SKM-1 treated with dmso at 0.1 percent for 144 hours (cell line): ENCODE measurements around the gene ZDHHC14.
"Not testable (repeated sequence)": the region's sequence is repeated elsewhere in the genome, so short reads cannot be mapped to it uniquely, and the experiment has no call there.

ENCODE experiments used
- DNase-seq: peaks from one replicate; lab custom pipeline; 2025; ENCODE audit not compliant: unreplicated experiment; lab: John Stamatoyannopoulos, UW

The ZDHHC14 gene

DNA sequence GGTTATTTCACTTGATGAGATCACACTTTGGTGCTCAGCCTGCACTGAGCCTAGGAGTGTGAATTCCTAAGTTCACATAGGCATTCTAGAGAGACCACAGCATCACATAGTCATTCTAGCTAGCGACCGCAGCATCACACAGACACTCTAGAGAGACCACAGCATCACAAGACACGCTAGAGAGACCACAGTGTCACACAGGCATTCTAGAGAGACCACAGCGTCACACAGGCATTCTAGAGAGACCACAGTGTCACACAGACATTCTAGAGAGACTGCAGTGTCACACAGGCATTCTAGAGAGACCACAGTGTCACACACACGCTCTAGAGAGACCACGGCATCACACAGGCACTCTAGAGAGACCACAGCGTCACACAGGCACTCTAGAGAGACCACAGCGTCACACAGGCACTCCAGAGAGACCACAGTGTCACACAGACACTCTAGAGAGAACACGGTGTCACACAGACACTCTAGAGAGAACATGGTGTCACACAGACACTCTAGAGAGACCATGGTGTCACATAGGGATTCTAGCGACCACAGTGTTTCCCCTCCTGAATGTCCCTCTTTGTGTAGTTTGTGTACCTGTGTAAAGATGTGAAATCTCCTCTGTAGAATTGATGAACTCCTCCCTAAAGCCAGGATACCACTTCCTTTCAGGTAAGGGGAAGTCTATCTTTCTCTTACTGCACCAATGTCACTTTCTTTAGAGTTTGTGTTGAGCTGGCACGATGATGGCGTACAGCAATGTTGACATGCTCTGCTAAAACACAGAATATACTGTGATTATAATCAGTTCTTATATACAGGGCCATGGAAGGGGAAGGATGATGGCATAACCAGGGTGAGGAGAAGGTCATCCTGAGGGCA lies 169.4 kb downstream of the ZDHHC14 start:
- DNase-seq, result no peak

DNA sequence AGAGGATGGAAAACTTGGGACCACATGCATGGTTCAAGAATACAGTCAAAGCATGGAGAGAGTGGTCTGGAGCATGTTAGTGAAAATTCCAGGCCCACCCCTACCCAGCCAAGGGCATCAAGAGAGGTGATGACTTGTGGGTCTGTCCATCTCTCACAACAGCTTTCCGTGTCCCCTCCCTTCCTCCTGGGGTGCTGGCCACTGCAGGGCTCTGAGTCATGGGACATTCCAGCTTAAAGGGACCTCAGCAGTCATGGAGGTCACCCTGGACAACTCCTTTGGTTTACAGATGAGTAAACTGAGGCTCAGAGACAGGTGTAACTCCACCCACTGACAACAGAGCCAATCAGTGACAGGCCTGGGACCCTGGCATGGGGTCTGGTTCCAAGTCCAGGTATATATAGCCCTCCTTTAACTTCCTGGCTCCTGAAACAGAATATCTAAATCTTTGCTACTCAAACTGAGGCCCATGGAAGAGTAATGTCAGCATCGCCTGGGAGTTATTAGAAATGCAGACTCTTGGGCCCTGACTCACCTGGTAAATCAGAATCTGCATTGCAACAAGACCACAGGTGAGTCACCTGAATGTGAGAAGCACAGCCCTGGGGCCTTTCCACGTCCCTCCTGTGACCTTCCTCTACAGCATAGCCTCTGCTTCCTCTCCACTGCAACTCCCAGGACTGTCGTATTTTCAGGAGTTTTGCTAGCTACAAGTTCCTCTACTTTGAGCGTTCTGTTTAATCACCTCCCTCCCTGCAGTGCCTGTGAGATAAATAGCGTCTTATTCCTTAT lies 170.2 kb downstream of the ZDHHC14 start:
- DNase-seq, result no peak

DNA sequence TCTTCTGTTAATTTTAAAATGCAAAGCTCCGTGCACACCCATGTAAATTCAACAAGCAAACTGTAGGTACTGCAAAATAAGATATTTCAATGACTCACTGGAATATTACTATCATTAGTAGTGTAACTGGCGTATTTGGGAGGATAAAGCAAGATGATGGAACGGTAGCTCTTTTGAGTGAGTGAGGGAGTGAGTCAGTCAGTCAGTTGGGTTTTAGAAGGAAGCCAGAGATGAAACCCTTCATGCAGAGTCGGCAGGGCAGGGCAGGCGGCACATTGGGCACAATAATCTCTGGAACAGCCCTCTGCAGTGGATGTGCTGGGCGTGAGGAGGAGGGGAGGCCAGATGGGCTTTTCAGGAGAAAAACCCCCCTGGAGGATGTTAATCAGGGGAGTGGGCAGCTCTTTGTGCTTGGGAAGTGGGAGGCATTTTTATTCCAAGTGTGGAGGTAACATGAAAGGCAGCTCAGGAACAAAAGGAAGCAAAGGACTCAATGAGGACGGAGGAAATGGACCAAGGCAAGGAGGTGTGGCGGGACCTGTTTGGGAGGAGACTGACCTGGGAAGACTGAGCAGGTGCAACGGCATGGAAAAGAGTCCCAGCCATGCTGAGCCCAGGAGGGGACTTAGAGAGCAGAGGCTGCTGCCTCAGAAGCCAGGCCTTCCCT lies 171.2 kb downstream of the ZDHHC14 start:
- DNase-seq, result no peak

DNA sequence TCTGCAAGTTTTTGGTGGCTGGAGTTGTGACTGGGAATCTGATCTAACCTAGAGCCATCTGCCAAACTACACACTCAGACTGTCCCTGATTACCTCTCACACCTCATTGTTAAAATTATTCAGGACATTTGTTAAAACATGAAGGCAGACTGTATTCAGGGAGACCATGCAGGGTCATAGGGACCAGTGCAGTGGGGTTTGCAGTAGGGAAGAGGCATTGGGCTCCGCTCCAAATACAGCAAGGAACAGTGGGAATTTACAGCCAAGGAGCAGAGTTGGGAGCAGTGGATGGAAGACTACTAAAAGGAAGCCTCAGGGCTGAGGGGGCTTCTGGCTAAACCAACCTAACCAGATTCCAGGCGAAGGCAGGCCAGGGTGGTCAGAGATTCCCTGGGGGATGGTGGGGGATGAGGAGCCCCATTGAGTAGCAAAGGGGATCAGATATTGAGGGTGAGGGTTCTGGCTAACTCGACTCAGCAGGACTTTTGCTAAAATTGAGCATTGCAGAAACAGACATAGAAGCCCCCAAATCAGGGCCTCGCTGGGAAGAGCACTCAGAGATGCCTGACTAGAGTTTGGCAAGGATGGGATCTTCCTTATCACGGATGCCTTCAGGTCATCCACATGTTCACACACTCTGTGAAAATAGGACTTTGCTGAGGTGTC lies 172.0 kb downstream of the ZDHHC14 start:
- DNase-seq, result no peak

DNA sequence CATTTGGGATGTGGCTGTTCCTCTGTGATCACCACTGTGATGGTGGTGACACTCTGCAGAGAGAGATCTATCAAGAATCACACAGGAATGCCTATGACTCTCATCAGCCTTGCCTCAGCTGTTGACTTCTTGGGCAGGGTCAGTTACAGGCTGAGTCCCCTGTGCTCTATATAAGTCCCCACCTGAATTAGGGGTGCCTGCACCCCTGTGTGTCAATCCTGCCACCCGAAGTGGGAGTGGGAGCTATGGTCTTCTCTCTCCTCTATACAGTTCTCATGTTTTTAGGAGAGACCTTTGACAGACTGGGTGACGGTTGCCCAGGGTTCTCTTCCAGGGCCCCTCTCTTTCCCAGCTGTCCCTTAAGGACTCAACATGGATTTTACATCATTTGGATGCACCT lies 173.8 kb downstream of the ZDHHC14 start:
- DNase-seq, result no peak

DNA sequence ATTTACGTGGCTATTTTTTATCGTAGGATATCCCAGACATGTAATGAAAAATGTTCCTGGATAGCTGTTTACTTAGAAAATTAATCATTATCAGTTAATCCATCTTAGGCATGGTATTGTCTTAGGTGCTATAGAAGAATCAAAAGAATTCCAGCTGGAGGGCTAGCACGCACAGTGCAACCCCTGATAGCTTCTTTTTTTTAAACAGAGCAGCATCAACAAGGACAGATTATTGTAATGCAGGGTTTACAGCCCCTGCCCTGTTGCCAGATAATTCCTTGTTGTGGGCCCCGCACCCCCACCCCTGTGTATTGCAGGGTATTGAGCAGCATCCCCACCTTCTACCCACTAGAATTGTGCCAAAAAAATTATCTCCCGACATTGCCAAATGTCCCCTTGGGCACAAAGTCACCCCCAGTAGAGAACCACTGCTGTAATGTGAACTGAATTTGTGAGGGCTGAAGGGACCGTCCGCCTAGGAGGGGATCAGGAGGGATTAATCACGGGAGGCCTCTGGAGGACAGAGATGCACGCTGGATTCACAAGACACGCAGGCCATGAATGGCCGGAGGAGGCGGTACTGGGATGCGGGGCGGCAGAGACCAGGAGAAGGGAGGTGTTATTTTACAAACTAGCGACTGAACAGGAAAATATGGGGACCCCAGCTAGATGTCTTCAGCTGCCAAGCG lies 174.6 kb downstream of the ZDHHC14 start:
- DNase-seq, result no peak

DNA sequence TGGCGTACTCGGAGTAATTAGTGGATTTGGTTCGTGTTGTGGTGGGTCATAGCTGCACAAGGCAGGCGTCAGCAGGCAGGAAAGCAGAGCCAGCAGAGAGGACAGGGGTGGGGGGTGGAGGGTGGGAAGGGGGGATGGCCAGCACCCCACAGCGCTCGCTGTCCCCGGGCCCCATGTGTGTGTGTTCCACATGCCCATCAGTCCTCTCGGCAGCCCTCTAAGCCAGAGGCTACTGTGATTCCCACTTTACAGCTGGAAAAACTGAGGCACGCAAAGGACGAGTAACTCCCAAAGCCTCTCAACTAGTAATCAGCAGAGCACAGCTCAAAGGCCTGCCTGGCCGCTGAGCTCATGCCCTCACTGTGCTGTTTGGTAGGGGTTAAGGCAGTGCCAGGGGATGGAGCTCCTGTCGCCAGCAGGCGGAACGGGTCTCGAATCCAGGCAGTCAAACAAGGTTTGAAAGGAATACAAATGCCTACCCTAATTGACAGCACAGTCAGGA lies 175.2 kb downstream of the ZDHHC14 start:
- no peak for DNase-seq

DNA sequence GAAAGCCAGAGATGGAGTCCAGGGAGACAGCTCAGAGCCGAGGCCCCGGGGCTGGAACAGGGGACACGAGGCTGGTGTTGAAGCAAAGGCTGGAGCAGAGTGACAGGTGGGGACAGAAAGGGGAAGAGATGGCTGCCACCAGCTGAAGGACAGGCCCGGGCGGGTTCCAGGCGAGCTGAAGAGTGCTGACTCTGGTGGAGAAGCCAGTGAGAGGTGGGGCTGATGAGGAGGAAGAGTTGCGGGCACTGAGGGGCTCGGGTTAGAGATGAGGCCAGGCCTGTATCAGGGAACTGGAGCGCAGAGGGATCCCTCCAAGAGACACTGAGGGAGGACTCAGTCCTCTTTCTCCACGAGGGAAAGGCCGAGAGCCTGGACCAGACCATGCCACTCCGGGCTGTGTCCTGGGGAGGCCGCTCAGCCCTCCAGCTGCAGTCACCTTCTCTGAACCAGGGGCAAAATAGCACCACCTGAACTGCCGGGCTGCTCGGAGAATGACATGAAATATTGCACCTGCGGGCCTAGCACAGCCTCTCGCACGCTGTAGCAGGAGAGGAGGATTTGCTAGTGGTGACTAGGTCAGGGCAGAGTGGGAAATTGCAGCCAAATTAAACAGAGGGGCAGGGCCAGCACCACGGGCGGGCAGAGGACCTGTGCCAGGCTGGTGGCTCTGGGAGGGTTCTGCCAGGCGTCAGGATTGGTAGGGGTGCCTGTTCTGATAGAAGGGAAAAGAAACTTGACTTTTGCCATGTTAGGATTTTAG lies 175.9 kb downstream of the ZDHHC14 start:
- DNase-seq, result no peak

DNA sequence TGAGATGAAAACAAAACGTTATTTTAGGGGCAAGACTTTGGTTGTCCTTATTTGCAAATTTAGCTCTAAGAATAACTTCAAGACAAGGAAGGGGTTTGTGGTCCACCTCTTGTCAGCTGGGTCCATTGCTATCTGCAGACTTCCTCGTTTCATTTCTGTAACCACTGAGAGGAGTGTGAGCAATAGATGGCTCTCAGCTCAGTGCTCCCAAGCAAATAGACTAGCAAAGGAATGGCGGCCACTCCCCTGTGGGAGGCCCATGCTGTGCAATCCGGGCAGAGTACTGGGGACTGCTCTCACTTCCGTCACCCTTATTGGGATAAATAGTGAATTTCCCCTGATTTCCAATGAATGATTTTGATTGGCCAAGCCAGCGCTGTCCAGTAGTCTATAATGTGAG lies 176.6 kb downstream of the ZDHHC14 start:
- DNase-seq, result no peak

DNA sequence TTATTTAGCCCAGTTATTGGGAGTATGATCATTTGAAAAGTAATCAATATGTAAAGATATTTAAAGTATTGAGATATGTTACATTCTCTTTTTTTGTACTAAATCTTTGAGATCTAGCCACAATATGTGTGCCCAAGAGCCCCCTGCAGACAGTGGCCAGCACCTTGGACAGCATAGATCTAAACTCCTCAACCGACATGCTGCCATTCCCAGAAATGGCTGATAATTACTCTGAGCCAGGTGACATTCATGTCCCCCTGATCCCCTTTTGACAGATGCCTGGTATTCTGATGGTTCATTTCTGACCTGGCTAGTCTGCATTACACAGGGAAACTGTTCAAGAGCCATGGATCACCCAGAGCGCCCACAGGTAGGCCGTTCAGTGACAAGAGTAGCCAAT lies 177.1 kb downstream of the ZDHHC14 start:
- no peak for DNase-seq

DNA sequence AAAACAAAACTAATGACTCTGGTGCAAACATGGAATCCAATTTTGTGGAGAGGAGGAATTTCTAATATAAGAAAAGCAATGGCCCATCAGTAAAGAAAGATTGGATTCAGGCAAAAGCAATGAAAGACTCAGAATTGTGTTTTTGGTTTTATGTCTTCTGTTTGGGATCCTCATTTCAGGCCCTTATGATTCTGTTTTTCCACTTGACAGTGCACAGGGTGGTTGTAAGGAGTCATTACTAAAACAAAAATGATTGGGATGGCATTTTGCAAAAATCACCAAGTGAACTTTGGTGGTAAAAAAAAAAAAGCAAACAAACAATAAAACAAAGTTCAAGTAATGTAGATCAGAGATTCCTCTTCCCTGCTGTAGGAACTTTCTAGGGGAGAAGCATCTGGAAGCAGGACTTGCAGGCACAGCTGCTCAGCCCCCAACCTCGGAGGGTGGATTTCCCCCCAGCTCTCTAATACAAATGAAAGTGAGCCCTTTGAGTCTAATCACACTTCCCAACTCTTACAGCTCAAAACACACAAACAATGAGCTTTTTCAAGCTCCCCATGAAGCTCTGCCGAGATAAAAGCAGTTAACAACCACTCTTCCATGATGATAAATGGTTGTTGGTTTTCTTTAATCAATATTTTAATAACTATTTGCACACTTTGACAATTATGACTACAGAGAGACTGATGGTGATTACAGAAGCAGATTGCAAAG lies 177.7 kb downstream of the ZDHHC14 start:
- no peak for DNase-seq

DNA sequence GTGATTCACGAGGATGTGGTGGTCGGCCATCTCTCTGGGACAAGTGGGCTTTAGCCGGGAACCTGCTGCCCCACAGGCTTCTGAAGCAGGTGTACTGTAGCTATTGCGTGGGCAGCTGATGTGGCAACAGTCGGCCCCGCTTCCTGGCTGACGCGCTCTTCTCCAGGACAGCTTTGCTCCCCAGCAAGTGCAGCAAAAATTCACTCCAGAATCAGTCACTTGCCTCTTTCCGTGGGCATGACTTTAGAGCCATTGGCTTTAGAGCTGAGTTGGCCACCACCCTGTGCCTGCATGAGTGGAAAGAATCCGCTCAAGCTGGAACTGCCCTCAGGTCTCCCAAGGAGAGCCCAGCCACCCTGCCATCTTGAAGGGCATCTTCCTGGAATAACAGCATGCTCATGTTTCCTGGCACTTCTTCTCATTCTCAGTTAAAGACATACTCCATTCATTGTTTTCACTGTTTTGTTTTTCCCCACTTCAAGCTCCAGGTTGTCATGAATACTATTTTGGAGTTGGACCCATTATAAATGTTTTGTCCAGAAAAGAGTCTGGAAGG lies 178.3 kb downstream of the ZDHHC14 start:
- DNase-seq, result no peak

DNA sequence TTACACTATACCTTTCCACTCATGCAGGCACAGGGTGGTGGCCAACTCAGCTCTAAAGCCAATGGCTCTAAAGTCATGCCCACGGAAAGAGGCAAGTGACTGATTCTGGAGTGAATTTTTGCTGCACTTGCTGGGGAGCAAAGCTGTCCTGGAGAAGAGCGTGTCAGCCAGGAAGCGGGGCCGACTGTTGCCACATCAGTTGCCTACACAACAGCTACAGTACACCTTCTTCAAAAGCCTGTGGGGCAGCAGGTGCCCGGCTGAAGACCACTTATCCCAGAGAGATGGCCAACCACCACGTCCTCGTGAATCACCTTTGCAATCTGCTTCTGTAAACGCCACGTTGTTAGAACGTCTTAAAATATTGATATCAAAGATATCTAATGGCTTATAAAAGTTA lies 179.1 kb downstream of the ZDHHC14 start:
- not testable (repeated sequence) for DNase-seq

DNA sequence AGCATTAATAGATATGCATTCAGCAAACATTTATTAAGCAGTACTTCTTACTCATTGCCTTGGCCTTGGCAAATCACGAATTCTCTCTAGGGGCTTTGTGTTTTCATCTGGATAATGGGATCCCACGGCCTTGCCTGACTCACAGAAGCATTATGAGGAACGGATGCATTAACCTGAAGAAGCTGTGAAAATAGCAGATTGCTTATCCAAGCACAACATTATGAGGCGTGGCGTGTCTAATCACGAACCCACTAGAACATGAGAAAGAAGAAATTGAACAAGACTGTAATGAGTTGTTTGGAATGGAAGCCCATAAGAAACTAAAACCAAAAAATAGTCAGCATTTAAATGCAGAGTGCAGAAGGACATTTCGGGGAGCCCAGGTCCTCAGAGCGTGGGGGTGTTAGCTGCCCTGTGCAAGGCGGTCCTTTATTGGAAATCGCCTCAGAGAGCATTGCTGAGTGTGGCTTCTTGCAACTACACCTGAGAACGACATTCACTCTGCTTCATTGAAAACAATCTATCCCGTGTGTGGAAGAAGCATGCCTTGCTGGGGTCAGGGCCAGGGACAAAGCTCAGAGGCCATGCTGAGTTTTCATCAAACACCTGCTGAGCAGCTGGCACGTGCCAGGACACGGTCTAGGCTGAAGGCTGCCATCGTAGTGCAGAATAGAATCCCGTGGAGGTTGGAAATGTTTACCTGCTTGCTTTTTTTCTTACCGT lies 179.9 kb downstream of the ZDHHC14 start:
- DNase-seq, result no peak

DNA sequence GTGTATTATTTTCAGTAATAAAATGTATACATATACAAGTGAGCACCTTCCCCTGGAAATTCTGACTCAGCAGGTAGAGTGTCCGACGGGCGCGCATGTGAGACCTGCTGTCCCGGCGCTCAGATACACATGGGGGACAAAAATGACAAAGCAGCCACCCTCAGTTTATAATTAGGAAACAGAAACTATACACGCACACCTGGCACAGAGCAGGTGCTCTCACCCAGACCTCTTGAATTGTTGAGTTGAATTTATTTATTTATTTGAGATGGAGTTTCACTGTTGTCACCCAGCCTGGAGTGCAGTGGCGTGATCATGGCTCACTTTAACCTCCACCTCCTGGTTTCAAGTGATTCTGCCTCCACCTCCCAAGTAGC lies 180.4 kb downstream of the ZDHHC14 start:
- no peak for DNase-seq

DNA sequence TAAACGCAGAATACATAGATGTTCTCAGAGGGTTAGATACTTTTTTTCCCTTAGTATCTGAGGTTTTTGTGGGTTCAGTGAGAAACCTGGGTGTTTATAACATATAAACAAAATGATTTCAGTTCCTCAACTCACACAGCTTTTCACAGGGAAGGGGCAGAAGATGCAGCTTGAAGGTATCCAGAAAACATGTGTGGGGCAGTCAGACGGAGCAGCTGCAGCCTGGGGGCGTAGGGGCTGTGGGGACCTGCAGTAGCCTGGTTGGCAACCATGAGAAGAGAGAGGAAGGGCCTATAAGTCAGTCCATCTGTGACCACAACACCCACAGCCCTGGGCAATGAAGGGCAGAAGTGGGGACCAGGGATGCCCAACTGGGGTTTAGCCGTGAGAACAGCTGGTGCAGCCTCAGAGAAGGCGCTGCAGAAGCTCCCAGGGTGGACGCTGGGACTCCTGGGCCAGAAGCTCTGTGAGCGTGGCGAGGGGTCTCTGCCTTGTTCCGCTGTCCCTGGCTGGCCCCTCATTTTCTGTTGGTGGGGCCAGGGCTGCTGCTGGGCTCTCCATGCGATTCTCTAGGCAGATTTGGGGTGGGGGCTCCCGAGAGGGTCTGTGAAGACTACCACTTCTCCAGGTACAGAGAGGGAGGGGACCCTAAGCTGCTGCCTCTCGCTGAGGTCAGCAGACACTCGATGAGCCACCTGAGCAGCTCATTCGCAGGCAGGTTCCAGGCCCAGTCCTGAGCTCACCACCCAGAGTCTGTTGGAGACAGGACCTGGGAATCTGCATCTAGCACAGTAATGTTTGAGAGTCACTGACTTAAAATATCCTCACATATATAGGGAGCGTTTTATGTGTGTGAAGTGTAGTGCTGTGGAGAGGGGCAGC lies 181.2 kb downstream of the ZDHHC14 start:
- DNase-seq, result no peak

DNA sequence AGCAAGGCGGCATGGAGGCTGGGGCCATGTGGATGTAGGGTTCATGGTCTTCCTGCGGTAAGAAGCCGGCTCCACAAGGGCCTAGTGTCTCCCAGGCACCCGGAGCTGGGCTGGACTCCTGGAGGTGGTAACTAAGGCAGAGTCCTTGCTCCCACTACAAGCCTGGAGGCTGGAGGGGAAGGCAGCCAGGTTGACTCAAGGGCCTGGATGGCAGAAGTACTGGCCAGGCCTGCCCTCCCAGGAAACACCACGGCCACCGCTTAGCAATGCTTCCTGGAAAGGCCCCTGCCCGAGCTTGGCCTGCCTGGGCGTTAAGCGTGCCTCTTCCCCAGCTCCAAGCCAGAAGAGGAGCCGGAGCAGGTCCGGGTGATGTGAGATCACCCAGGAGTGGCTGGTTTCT lies 182.0 kb downstream of the ZDHHC14 start:
- no peak for DNase-seq
